K562 (cell line): ENCODE measurements around the gene BLTP3B. TPM values are rescaled to one million over a fixed set of nuclear protein-coding genes. Genes with fewer than 3 reads are reported as not detected.
A peak's percentile ranks its signal among the peaks of the same experiment; 100 is the strongest.

ENCODE experiments used
- BRD9 ChIP-seq: fragments of 450-650 bp; IDR thresholded peaks from 2 replicates; pipeline ENCODE4 v1.6.1; 2018; ENCODE audit warnings: low read depth; ENCODE audit not compliant: partially characterized antibody
- E2F3 ChIP-seq: fragments of 250-450 bp; sonication (Bioruptor Pico); IDR thresholded peaks from 2 replicates; pipeline ENCODE4 v1.4.0; 2020; ENCODE audit warnings: mild to moderate bottlenecking
- HDAC2 ChIP-seq: fragments of 450-650 bp; IDR thresholded peaks from 2 replicates; pipeline ENCODE4 v1.6.1; 2016; ENCODE audit warnings: mild to moderate bottlenecking
- HDGF ChIP-seq: fragments of 450-650 bp; IDR thresholded peaks from 2 replicates; pipeline ENCODE4 v1.6.1; 2016
- MAZ ChIP-seq, 2 experiments: fragments of 450-650 bp in 1 of 2; sonication (generic) in 1 of 2; formaldehyde crosslinking; IDR thresholded peaks in 1 of 2; conservative IDR thresholded peaks in 1 of 2; 2 replicates each; pipeline versions ENCODE4 v1.4.0 to v1.5.0; 2020; ENCODE audit warnings: mild to moderate bottlenecking in 1 of 2, missing genetic modification reagents in 1 of 2
- NCOA6 ChIP-seq: fragments of 450-650 bp; IDR thresholded peaks from 2 replicates; pipeline ENCODE4 v1.6.1; 2017; ENCODE audit warnings: mild to moderate bottlenecking
- NFE2 ChIP-seq: IDR thresholded peaks from 2 replicates; pipeline ENCODE4 v1.6.1; 2014; ENCODE audit warnings: antibody characterized with exemption, low read depth
- NR2C2 ChIP-seq, 2 experiments: fragments of 200-800 bp in 1 of 2; sonication (Bioruptor generic) in 1 of 2; sonication (generic) in 1 of 2; formaldehyde crosslinking in 1 of 2; IDR thresholded peaks; 2 replicates each; pipeline versions ENCODE4 v1.6.1 to v1.8.0; 2016 to 2022; ENCODE audit warnings: mild to moderate bottlenecking in 1 of 2, missing compliant biosample characterization in 1 of 2, missing genetic modification characterization in 1 of 2, missing genetic modification reagents in 1 of 2
- PCBP1 ChIP-seq: fragments of 200-400 bp; formaldehyde crosslinking; IDR thresholded peaks from 2 replicates; pipeline ENCODE4 v1.6.1; 2018; ENCODE audit warnings: mild to moderate bottlenecking, low read depth, low read length; ENCODE audit not compliant: poor library complexity, severe bottlenecking
- SMAD4 ChIP-seq: fragments of 250-450 bp; sonication (Bioruptor Pico); conservative IDR thresholded peaks from 2 replicates; pipeline ENCODE4 v1.8.0; 2021; ENCODE audit warnings: inconsistent platforms, mild to moderate bottlenecking, moderate library complexity
- SMARCA4 ChIP-seq: fragments of 450-650 bp; IDR thresholded peaks from 2 replicates; pipeline ENCODE4 v1.6.1; 2016
- TEAD1 ChIP-seq, 2 experiments: fragments of 450-650 bp in 1 of 2; sonication (generic) in 1 of 2; formaldehyde crosslinking; IDR thresholded peaks; 2 replicates each; pipeline versions ENCODE4 v1.4.0 to v1.8.0; 2020 to 2022; ENCODE audit warnings: mild to moderate bottlenecking in 2 of 2, missing genetic modification reagents in 1 of 2
- YY1 ChIP-seq, 3 experiments: IDR thresholded peaks; 2 replicates each; pipeline ENCODE4 v1.6.1; 2011; ENCODE audit warnings: low read length in 2 of 3, mild to moderate bottlenecking in 2 of 3, moderate library complexity in 2 of 3, borderline replicate concordance in 1 of 3, control low read depth in 1 of 3, low read depth in 1 of 3; ENCODE audit not compliant: insufficient read depth in 3 of 3, insufficient replicate concordance in 2 of 3, control insufficient read depth in 1 of 3, insufficient read length in 1 of 3; ENCODE audit errors: extremely low read depth in 1 of 3
- ZSCAN32 ChIP-seq: fragments of 450-650 bp; formaldehyde crosslinking; IDR thresholded peaks from 2 replicates; pipeline ENCODE4 v1.4.0; 2020; ENCODE audit warnings: mild to moderate bottlenecking, moderate library complexity
- polyA plus RNA-seq, 8 experiments: library from polyadenylated mRNA; depleted of rRNA in 4 of 8; stranded (reverse) in 5 of 8; unstranded in 3 of 8; fragments of >200 nt; fragmentation: Nextera tagmentation in 2 of 8; fragmentation: Illumina TruSeq in 1 of 8; extraction: Ambion mirVana in 2 of 8; extraction: Trizol in 1 of 8; gene quantifications; 2 replicates each; pipeline versions ENCODE4 v1.2.1 to v1.2.3, GENCODE V29; 2011 to 2014; ENCODE audit warnings: inconsistent platforms in 1 of 8, missing spikeins in 1 of 8
- total RNA-seq, 7 experiments: library from RNA; depleted of rRNA in 6 of 7; stranded (reverse); fragments of >200 nt in 6 of 7; fragmentation: Illumina TruSeq in 2 of 7; extraction: Trizol in 2 of 7; gene quantifications; 2 replicates each; pipeline versions ENCODE4 v1.2.1 to v1.2.3, GENCODE V29; 2011 to 2021; ENCODE audit warnings: low replicate concordance in 1 of 7
- TF ChIP-seq, protein P1 (sequence below): sonication (generic); formaldehyde crosslinking; IDR thresholded peaks from 2 replicates; pipeline ENCODE4 v1.8.0; 2022; ENCODE audit warnings: mild to moderate bottlenecking, missing genetic modification reagents, borderline replicate concordance
- TF ChIP-seq, protein P2 (sequence below): fragments of 200-800 bp; sonication (Bioruptor generic); IDR thresholded peaks from 2 replicates; pipeline ENCODE4 v1.6.1; 2017; ENCODE audit warnings: missing genetic modification characterization, missing compliant biosample characterization
- TF ChIP-seq, protein P3 (sequence below): fragments of 450-650 bp; IDR thresholded peaks from 2 replicates; pipeline ENCODE4 v1.6.1; 2014; ENCODE audit warnings: low read depth, mild to moderate bottlenecking, moderate library complexity, borderline replicate concordance

BLTP3B gene
- total and polyA plus RNA-seq, 9 of the 15 experiments (the other 6 are each of a cell fraction or from before 2014, with no cell fraction given), result 3.9 to 27.4 (median 19.7) TPM

DNA sequence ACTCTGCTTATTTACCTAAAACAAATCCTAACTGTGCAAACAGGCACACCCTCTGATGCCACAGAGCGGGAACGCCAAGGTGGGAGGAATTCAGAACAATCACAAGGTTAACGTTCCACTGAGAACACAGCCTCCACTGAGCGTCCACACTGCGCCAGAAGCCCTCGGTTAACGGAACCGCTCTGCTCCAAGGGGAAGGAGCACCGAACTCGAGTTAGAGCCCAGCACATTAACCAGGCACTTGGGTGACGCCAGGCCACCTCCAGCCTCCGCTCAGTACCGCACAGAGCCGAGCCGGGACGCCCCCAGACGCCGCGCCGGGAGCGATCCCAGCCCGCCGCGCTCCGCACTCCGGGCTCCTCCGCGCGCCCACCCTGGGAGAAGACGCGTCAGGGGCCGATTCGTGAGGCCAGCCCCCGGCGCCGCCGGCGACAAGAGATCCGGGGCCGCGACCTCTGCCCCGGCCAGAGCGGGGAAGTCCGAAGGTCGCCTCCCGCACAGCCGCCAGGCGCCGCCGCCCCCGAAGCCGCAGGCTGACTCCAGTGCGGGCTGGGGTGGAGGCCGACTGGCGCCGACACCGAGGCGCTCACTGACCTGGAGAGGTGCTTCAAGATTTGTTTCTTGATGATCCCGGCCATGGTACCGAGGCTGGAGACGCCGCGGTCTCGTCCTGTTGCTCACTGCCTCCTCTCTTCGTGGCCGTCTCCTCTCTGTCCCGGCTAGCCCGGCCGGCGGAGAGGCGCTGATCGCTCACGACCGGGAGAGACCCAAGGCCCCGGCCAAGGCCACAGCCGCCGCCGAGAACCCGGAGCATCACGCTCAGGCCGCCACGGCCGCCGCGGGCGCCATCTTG, 450 bp downstream of the BLTP3B start (continued):
- TF ChIP-seq, protein P1, sequence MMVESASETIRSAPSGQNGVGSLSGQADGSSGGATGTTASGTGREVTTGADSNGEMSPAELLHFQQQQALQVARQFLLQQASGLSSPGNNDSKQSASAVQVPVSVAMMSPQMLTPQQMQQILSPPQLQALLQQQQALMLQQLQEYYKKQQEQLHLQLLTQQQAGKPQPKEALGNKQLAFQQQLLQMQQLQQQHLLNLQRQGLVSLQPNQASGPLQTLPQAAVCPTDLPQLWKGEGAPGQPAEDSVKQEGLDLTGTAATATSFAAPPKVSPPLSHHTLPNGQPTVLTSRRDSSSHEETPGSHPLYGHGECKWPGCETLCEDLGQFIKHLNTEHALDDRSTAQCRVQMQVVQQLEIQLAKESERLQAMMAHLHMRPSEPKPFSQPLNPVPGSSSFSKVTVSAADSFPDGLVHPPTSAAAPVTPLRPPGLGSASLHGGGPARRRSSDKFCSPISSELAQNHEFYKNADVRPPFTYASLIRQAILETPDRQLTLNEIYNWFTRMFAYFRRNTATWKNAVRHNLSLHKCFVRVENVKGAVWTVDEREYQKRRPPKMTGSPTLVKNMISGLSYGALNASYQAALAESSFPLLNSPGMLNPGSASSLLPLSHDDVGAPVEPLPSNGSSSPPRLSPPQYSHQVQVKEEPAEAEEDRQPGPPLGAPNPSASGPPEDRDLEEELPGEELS (CRISPR knock-in tag), result peak; percentile 66; the same call in 1 of the 2 replicates
- TF ChIP-seq YY1 (IDR thresholded peaks at IDR 0.05; ENCODE audit: borderline replicate concordance in 1 of 3, control insufficient read depth in 1 of 3, extremely low read depth in 1 of 3, insufficient read depth in 3 of 3, insufficient read length in 1 of 3, insufficient replicate concordance in 2 of 3, low read depth in 1 of 3, low read length in 2 of 3) (peak; percentile 77 to 96 (median 95)), NR2C2 (CRISPR knock-in tag; IDR thresholded peaks at IDR 0.05) (no peak), NR2C2 (tag; IDR thresholded peaks at IDR 0.05) (peak; percentile 92), TEAD1 (CRISPR knock-in tag; IDR thresholded peaks at IDR 0.05) (peak in 1 of 2 experiments; percentile 80; a peak in 1 of 4 replicates), E2F3 (CRISPR knock-in tag) (no peak), SMAD4 (CRISPR knock-in tag) (peak; percentile 42; the same call in 1 of the 2 replicates), HDGF (no peak), NCOA6 (0 out of 2 replicates have a peak, but pooled peaks have one; percentile 43), ZSCAN32 (CRISPR knock-in tag) (no peak), BRD9 (peak; percentile 3), HDAC2 (peak; percentile 32; the same call in 1 of the 2 replicates), SMARCA4 (peak; percentile 5; the same call in 1 of the 2 replicates), NFE2 (no peak), MAZ (CRISPR knock-in tag; conservative IDR thresholded peaks at IDR 0.05 in 1 of 2, IDR thresholded peaks at IDR 0.05 in 1 of 2) (peak in 1 of 2 experiments; percentile 39; a peak in 1 of 4 replicates), PCBP1 (peak; percentile 49)
- TF ChIP-seq, protein P2, sequence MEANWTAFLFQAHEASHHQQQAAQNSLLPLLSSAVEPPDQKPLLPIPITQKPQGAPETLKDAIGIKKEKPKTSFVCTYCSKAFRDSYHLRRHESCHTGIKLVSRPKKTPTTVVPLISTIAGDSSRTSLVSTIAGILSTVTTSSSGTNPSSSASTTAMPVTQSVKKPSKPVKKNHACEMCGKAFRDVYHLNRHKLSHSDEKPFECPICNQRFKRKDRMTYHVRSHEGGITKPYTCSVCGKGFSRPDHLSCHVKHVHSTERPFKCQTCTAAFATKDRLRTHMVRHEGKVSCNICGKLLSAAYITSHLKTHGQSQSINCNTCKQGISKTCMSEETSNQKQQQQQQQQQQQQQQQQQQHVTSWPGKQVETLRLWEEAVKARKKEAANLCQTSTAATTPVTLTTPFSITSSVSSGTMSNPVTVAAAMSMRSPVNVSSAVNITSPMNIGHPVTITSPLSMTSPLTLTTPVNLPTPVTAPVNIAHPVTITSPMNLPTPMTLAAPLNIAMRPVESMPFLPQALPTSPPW (CRISPR knock-in tag), result 0 out of 2 replicates have a peak, but pooled peaks have one; percentile 0
- TF ChIP-seq, protein P3, sequence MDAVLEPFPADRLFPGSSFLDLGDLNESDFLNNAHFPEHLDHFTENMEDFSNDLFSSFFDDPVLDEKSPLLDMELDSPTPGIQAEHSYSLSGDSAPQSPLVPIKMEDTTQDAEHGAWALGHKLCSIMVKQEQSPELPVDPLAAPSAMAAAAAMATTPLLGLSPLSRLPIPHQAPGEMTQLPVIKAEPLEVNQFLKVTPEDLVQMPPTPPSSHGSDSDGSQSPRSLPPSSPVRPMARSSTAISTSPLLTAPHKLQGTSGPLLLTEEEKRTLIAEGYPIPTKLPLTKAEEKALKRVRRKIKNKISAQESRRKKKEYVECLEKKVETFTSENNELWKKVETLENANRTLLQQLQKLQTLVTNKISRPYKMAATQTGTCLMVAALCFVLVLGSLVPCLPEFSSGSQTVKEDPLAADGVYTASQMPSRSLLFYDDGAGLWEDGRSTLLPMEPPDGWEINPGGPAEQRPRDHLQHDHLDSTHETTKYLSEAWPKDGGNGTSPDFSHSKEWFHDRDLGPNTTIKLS, result no peak; the same call in 1 of the 2 replicates
